ENCODE measurements around the gene MED10. TPM values are rescaled to one million over a fixed set of nuclear protein-coding genes. Genes with fewer than 3 reads are reported as not detected.

MED10 gene
- total RNA-seq, 2 donors from 2014 or later: 14.2 to 17.4 TPM

DNA sequence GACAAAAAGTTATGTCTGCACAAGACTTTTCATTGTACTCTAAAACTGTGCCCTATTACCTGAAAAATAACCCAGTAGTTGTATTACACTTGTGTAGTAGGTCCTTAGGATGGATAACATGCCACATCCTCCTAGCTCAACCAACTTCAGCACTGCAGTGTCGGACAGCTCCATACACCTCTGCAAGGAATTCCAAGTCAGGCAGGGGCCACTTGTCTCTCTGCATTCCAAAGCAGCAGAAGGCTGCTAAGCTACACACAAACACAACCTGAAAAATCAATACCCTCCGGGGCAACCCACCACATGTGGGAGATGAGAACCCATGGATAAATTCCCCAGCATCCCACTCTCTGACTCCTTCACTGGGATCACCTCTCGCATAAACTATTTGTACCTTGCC, 50.2 kb downstream of the MED10 start:
- TF ChIP-seq, protein P1, sequence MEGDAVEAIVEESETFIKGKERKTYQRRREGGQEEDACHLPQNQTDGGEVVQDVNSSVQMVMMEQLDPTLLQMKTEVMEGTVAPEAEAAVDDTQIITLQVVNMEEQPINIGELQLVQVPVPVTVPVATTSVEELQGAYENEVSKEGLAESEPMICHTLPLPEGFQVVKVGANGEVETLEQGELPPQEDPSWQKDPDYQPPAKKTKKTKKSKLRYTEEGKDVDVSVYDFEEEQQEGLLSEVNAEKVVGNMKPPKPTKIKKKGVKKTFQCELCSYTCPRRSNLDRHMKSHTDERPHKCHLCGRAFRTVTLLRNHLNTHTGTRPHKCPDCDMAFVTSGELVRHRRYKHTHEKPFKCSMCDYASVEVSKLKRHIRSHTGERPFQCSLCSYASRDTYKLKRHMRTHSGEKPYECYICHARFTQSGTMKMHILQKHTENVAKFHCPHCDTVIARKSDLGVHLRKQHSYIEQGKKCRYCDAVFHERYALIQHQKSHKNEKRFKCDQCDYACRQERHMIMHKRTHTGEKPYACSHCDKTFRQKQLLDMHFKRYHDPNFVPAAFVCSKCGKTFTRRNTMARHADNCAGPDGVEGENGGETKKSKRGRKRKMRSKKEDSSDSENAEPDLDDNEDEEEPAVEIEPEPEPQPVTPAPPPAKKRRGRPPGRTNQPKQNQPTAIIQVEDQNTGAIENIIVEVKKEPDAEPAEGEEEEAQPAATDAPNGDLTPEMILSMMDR (IDR thresholded peaks at IDR 0.05): no peak
- H3K4me3 ChIP-seq: no peak overlapping the region
- no peaks in the 10 kb centered on the region for H3K27me3 ChIP-seq
- H3K36me3 ChIP-seq: no peaks in the 10 kb centered on the region
- peaks cover 0 to 12% of the 10 kb centered on the region in 2 donors for H3K9me3 ChIP-seq
- H3K27ac ChIP-seq: no peak overlapping the region
- DNase-seq (ENCODE audit: low spot score): no peak
- no peaks in the 10 kb centered on the region for H3K4me1 ChIP-seq

DNA sequence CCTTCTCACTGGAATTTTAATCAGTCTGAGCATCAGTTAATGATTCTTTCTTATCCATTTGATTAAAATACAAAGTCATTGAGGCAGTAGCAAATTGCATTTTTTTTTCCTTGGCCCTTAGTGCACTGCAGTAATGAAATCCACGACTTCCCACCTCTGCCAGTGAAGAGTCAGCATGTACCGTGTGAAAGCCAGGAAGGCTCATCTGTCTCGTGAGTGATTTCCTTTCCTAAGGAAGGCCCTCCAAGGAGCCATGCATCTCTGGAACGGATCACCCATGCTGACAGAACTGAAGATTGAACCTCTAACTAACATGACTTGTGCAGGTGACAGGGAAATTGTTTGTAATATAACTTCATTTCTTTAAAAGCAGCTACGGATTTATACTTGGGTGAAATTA, 51.6 kb downstream of the MED10 start:
- no peaks in the 10 kb centered on the region for H3K4me1 ChIP-seq

DNA sequence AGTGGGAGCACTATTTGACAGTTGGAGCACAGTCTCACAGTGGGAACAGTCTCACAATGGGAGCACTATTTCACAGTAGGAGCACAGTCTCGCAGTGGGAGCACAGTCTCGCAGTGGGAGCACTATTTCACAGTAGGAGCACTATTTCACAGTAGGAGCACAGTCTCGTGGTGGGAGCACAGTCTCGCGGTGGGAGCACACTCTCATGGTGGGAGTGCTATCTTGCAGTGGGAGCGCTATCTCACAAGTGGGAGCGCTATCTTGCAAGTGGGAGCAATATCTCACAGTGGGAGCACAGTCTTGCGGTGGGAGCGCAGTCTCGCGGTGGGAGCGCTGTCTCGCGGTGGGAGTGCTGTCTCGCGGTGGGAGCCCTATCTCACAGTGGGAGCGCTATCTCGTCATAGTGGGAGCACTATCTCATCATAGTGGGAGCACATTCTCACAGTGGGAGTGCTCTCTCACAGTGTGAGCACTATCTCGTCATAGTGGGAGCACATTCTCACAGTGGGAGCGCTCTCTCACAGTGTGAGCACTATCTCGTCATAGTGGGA, 56.1 kb downstream of the MED10 start:
- Histone ChIP-seq H3K4me3 (no peak overlapping the region), H3K36me3 (no peaks in the 10 kb centered on the region), H3K27me3 (no peaks in the 10 kb centered on the region), H3K9me3 (peaks cover 0 to 6% of the 10 kb centered on the region in 2 donors), H3K27ac (no peak overlapping the region), H3K4me1 (no peaks in the 10 kb centered on the region)
- peak; percentile 11 for DNase-seq (ENCODE audit: low spot score)
- TF ChIP-seq, protein P1 (IDR thresholded peaks at IDR 0.05): no peak

More for the DNA sequence above, 51.6 kb downstream of the MED10 start:
- TF ChIP-seq, protein P1 (IDR thresholded peaks at IDR 0.05): no peak
- no peak for DNase-seq (ENCODE audit: low spot score)
- Histone ChIP-seq H3K4me3 (no peak overlapping the region), H3K36me3 (no peaks in the 10 kb centered on the region), H3K27me3 (no peaks in the 10 kb centered on the region), H3K27ac (no peak overlapping the region), H3K9me3 (peaks cover 0 to 12% of the 10 kb centered on the region in 2 donors)

Other genes starting within 250 kb of the MED10 start
- 10 to 100 TPM in 1 of 2 donors, 1 to 10 TPM in 1; 9.1 to 10.8 TPM for gene UBE2QL1, start 70.3 kb upstream of the MED10 start, total RNA-seq